ENCODE results near the gene GREB1. TPM values are rescaled to one million over a fixed set of nuclear protein-coding genes. Genes with fewer than 3 reads are reported as not detected.

GREB1 gene
- total RNA-seq, 1 donor from 2014 or later: 0.42 TPM

DNA sequence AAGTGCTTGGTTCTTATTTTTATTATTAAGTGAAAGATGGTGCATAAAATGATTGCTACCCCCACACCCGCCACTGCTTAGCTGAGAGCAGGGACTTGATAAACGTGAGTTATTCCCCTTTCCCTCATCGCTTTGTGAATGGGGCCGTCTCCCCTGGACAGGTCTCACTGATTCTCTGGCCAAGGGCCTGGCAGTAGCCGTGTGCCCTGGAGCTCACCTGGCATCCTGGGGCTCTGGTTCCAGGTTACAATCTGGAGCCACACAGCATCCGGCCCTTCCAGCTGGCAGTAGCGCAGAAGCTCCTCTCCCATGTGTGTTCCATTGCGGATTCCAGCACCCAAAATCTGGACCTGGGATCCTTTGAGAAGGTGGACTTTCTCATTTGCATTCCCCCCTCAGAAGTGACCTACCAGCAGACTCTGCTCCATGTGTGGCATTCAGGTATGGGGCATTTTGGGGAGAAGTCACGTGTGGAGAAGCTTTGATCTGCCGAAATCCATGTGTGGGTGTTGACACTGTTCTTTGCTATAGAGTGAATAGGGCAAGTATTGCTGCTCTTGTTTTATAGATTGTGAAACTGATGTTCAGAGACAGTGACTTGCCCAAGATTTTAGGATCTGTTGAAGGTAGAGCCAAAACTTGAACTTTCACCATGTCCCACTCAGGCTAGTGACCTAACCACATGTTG, 63.8 kb downstream of the GREB1 start:
- ATAC-seq (ENCODE audit: low read depth) (no peak), DNase-seq (no peak)
- CTCF ChIA-PET: interaction anchor here (1.2 kb wide), 1 partner anchor 10 kb away, joined by 3 read pairs; no protein-coding TSS in a partner anchor
- peaks cover 2% of the 10 kb centered on the region for H3K27me3 Mint-ChIP-seq
- POLR2A ChIA-PET: no interaction called here
- H3K9me3 Mint-ChIP-seq: no peaks in the 10 kb centered on the region
- H3K4me1 Mint-ChIP-seq: no peaks in the 10 kb centered on the region
- H3K4me3 Mint-ChIP-seq: no peak overlapping the region
- TF ChIP-seq CTCF (IDR thresholded peaks at IDR 0.05): no peak
- no peak overlapping the region for H3K27ac Mint-ChIP-seq
- intact Hi-C loops (cut with micrococcal nuclease): no loop called here
- H3K36me3 Mint-ChIP-seq (ENCODE audit: low read depth): no peaks in the 10 kb centered on the region

DNA sequence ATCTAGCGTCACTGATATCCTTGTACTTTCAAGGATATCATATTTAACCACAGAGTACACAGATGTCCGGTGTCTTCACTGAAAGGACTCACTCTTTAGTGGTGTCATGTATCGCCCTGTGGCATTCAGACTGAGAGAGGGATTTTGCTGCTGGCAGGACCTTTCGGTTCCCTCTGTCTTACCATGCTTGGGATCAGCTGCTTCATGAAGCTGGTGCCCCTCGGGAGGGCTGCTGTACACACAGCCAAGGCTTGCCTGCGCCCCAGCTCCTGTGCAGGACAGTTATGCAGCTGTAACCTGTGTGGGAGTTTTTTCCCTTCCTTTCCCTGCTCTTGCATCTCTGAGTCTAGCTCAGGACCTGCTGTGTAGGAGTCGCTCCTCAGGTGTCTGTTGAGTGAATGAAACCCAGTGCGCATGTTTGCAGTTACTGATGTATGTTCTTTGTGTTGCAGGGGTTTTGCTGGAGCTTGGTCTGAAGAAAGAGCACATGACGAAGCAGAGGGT, 64.4 kb downstream of the GREB1 start:
- Mint-ChIP-seq H3K27ac (no peak overlapping the region), H3K27me3 (peaks cover 2% of the 10 kb centered on the region)
- intact Hi-C loops (cut with micrococcal nuclease): no loop called here

DNA sequence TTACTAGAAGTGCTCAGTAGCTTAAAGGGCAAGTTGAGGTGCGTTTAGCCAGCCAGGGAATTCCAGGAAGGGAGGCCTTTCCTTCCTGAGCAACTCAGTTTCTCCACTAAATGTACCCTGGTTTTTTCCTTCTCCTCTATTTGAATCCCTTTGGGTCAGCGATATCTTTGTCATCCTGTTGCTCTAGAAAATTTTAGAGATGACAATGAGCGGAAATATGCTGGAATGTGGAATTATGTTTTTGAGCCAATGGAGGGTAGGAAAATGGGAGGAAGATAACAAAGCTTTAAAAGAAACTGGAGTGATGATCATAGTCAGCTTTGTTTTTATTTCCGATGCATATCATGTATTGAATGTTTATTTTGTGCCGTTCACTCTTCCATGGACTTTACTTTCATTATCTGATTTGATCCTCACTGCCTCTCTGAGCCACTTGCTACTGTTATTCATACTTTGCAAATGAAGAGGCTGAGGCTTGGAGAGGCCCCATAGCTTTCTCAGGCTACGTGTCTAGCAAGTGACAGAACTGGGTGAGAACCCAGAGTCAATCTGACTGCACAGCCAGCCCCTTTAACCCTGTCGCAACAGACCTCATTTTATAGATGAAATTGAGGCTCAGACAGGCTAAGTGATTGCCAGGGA, 68.8 kb downstream of the GREB1 start:
- Mint-ChIP-seq H3K36me3 (ENCODE audit: low read depth) (no peaks in the 10 kb centered on the region), H3K9me3 (no peaks in the 10 kb centered on the region), H3K27me3 (peaks cover 2% of the 10 kb centered on the region), H3K27ac (no peak overlapping the region), H3K4me1 (no peaks in the 10 kb centered on the region), H3K4me3 (no peak overlapping the region)
- ATAC-seq (ENCODE audit: low read depth) (no peak), DNase-seq (no peak)
- intact Hi-C loops (cut with micrococcal nuclease): no loop called here
- no peak for TF ChIP-seq CTCF (IDR thresholded peaks at IDR 0.05)
- CTCF ChIA-PET: no interaction called here
- POLR2A ChIA-PET: no interaction called here

More for the DNA sequence above, 64.4 kb downstream of the GREB1 start:
- Mint-ChIP-seq H3K36me3 (ENCODE audit: low read depth) (no peaks in the 10 kb centered on the region), H3K9me3 (no peaks in the 10 kb centered on the region), H3K4me1 (no peaks in the 10 kb centered on the region), H3K4me3 (no peak overlapping the region)
- TF ChIP-seq CTCF (IDR thresholded peaks at IDR 0.05): no peak
- DNase-seq (no peak), ATAC-seq (ENCODE audit: low read depth) (no peak)
- ChIA-PET POLR2A (no interaction called here), CTCF (interaction anchor here (1.2 kb wide), 1 partner anchor 11 kb away, joined by 3 read pairs; no protein-coding TSS in a partner anchor)

DNA sequence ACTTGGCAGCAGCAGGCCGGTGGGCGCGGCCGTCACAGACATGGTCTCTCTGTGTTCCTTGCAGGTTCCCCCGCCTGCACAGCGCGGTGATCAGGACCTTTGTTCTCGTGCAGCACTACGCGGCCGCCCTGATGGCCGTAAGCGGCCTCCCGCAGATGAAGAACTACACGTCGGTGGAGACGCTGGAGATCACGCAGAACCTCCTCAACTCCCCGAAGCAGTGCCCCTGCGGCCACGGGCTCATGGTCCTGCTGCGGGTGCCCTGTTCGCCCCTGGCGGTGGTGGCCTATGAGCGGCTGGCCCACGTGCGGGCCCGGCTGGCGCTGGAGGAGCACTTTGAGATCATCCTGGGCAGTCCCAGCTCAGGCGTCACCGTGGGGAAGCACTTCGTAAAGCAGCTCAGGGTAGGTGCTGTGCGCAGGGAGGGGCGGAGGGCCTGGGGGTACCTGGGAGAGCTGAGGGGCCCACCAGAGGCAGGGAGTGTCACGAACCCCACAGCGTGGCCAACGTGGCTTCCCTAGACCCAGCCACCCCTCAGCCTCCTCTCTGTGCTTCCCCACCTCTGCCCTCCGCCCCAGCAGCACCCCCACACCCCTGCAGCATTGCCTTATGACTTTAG, 76.9 kb downstream of the GREB1 start:
- no peak for ATAC-seq (ENCODE audit: low read depth)

More for the DNA sequence above, 76.9 kb downstream of the GREB1 start:
- Mint-ChIP-seq H3K36me3 (ENCODE audit: low read depth) (no peaks in the 10 kb centered on the region), H3K27ac (no peak overlapping the region), H3K4me3 (no peak overlapping the region), H3K27me3 (no peaks in the 10 kb centered on the region), H3K9me3 (no peaks in the 10 kb centered on the region), H3K4me1 (no peaks in the 10 kb centered on the region)
- no peak for DNase-seq
- TF ChIP-seq CTCF (IDR thresholded peaks at IDR 0.05): no peak
- intact Hi-C loops (cut with micrococcal nuclease): no loop called here
- ChIA-PET CTCF (no interaction called here), POLR2A (no interaction called here)
